NCI-H146 treated with DMSO at 0.1 percent for 48 hours (cell line): Measurements from ENCODE around the gene ZNF576.
"Not testable (repeated sequence)": the region's sequence is repeated elsewhere in the genome, so short reads cannot be mapped to it uniquely, and the experiment has no call there.

Experiments used
- DNase-seq: peaks from one replicate; lab custom pipeline; 2025; ENCODE audit not compliant: unreplicated experiment; lab: John Stamatoyannopoulos, UW

The ZNF576 gene

DNA sequence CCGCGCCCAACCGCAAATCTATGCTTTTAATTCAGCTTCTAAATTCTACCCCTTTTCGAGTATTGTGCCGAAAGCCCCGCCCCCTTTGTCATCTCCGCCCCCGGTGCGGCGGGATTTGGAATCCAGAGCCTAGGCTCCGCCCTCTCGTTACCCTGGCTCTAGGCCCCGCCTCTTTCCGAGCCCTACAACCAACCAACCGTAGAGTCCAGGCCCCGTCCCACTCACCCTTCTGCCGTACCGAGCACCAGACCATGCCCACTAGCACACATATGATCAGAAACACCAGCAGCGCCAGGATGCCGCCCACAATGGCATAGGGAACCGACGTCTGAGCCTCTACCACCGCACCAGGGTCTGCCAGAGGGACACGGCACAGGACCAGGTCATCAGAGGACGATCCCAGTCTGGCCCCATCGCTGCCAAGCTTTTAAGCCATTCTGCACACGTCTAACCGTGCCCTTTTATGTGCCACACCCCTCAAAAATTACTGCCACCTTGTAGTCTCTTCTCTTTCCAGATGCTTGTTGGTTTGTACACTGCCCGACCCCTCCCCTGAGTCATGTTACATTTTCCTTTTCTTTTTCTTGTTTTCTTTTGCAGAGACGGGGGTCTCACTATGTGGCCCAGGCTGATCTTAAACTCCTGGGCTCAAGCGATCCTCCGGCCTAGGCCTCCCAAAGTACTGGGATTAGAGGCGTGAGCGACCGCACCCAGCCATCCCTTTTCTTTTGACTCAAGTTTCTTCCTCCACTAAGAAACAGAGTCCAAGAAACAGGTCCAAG, 27.7 kb downstream of the ZNF576 start:
- DNase-seq: no peak

DNA sequence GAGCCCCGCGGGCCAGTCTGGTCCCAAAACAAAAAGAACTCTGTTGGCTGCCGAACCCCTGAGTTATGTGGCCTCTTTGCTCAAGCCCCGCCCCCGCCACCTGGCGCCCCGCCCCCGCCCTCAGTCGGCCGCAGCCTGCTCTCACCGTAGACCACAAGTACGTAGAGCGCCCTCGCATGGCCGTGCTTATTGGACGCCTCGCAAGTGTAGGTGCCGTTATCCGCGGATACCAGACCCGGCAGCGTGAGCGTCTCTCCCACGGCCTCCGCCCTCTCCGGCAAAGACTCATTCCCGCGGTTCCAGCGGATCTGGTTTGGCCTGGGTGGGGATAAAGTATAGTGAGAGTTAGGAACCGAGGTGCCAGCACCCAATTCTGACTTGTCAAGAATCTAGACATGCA, 28.5 kb downstream of the ZNF576 start:
- no peak for DNase-seq

DNA sequence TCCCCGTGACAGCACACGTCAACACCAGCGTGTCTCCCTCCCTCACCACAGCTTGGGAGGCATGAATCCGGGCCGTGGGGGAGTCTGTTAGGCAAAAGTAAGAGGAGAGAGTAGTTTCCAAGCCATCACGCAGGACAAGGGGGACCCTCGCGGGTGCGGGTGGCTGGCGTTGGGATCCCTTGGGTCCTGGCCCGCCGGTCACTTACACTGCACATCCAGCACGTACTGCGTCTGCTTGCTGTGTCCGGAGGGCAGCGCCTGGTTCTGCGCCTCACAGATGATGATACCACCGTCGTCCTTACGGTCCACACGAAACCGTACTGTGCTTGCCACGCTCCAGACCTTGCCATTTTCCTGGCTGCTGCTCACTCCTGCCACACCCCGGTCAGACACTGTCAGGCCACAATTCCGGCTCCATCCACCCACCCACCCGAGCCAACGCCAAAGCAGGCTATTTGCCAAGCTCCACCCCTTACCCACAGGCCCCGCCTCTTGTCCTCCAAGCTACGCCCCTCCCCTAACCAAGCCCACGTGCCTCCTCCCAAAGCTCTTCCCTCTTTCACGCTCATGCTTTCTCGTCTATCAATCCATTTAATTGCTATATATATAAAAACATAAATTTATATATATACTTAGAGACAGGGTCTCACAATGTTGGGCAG, 29.7 kb downstream of the ZNF576 start:
- no peak for DNase-seq

DNA sequence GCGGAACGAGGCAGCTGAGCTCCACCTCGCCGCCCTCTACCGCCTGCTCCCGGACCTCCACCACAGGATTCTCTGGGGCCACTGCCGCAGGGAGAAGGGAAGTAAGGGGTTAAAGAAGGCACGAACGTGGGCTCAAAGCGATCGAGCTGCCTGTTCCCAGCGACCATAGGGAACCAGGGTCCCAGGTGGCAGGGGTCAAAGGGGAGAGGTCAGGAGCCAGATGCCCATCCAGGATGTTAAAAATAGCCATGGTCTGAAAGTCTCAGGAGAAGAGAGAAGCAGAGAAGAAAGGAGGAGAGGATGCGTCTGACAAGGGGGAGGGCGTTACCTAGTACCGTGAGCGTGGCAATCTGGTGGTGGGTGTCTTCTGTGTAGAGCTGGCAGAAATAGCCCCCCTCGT, 30.4 kb downstream of the ZNF576 start:
- DNase-seq: no peak

DNA sequence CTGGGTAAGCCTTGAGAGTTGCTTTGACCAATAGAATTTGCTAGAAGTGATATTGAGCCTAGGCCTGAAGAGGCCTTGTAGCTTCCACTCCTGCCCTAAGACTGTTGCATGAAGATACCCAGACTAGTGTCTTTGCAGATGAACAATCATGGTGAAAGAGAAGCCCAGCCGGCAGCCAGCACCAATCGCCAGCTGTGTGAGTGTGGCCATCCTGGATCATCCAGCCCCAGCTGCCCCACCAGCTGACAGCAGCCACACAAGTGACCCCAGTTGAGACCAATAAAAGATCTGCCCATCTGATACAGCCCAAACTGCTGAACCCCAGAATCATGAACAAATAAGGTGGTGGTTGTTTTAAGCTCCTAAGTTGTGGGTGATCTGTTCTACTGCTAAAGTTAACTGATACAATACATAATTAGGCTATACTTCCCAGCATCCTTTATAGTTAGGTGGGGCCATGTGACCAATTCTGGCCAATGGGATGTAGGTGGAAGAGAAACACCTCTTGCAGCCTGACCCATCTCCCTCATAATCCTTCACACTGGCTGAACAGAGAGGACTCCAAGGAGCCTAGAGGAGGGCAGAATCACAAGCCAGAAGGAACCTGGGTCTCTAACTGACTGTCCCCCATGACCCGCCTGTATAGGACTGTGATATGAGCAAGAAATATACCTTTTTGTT, 32.4 kb downstream of the ZNF576 start:
- DNase-seq: no peak

DNA sequence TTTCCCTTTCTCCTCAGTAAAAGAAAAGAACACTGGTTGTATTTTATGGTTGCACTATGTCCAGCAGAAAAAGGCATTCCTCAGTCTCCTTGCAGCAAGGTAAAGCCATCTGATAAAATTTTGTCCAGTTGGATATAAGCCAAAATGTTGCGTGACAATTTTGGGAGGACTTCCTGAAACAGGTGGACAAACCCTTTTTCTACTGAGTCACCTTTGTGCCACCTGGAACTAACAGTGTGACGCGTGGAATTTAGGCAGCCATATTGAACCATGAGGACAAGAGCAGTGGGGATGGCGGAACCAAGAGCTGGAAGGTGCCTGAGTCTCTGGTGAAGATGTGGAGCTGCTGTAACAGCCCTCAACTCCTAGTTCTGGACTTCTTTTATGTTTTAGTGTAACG, 35.1 kb downstream of the ZNF576 start:
- no peak for DNase-seq

DNA sequence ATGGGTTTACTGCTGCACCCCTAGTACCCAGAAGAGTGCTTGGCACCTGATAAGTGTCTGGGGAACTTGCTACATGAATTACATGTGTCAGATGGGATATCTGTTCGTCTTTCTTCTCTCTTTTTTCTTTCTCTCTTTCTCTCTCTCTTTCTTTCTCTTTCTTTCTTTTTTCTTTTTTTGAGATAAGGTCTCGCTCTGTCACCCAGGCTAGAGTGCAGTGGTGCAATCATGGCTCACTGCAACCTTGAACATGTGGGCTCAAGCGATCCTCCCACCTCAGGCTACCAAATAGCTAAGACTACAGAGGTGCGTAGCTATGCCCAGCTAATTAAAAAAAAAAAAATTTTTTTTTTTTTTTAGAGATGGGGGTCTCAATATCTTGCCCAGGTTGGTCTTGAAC, 37.1 kb downstream of the ZNF576 start:
- no peak for DNase-seq

DNA sequence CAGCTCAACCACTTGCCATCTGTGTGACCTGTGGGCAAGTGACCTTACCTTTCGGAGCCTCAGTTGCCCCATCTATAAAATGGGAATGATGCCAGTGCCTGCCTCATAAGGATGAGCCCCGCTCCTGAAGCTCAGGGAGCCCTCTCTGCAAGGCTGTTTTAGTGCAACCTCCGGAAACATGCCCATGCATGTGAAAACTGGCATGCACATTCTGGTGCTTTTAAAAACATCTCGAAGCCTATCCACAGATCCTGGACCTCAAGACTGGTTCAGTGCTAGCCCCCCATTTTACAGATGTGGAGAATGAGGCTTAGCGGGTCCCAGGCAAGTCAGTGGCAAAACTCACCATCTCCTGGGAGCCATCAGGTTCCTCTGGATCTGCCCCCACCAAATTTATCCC, 37.7 kb downstream of the ZNF576 start:
- no peak for DNase-seq

DNA sequence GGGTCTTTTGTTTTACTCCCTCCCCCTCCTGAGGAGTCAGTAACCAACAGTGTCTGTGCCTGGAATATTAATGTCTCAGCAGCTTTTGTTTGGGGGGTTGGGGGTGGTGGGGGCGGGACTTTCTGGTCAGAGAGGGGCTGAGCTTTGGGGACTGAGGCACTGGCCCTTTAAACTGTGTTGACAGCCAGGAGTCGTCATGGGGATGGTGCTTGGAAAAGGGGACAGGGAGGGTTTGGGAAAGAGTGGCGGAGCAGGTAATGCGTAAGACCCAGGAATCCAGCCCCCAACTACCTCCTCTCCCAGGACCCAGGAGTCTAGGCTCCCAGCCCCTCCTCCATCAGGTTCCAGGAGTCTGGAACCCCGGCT, 38.1 kb downstream of the ZNF576 start:
- no peak for DNase-seq

DNA sequence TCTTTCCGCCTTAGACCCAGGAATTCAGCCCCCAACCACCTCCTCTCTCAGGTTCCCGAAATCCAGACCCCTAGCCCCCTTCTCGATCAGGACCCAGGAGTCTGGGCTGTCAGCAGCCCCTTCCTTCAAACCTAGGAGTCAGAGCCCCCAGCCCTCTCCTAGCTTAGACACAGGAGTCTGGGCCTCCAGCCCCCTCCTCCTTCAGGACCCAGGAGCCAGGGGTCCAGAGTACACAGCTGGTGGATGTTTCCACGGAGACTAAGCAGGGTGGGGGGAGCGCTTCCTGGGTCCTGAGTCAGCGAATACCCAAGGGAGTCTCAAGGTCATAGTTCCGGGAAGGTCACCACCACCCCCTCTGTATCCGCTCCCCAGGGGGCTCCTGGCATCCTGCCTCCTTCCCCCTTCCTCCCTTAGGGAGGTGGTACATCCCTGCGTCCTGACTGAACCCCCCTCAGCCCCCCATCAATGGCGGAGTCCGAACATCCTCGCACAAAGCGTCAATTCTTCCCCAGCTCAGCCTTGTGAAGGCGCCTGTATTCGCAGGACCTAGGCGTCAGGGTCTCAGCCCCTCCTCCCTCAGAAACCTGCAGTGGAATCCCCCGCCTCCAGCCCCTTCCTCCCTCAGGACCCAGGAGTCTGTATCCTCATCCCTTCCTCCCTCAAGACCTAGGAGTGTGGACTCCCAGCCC, 38.6 kb downstream of the ZNF576 start:
- no peak for DNase-seq

DNA sequence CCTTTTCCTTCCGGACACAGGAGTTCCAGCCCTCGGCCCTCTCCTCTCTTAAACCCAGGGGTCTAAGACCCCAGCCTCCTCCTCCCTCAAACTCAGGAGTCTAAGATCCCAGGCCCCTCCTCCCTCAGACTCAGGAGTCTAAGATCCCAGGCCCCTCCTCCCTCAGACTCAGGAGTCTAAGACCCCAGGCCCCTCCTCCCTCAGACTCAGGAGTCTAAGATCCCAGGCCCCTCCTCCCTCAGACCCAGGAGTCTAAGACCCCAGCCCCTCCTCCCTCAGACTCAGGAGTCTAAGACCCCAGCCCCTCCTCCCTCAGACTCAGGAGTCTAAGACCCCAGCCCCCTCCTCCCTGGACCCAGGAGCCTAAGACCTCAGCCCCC, 39.2 kb downstream of the ZNF576 start:
- DNase-seq: not testable (repeated sequence)

DNA sequence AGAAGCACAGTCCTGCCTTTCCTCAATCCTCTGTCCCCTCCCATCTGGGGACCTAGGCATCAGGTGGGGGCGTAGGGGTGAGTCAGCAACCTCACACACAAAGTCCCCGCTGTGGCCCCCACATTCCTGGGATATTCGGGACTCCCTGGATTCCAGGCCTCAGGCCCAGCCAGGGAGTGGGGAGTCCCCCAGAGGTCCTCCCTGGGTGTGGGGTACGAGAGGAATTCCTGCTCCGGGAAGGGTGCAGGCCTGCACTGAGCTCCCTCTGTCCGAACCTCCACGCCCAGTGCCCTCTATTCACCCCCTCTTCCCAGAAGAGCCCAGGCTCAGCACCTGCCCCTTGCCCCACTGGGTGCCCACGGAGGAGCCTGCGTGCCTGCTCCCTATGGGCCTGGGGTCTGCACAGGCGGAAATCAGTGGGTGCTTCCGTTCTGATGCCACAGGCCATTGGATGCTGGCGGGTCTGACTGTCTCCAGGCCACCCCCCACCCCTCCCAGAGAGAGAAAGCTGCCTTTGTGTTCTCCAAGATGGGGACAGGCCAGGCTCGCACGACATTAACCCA, 39.8 kb downstream of the ZNF576 start:
- DNase-seq: no peak

DNA sequence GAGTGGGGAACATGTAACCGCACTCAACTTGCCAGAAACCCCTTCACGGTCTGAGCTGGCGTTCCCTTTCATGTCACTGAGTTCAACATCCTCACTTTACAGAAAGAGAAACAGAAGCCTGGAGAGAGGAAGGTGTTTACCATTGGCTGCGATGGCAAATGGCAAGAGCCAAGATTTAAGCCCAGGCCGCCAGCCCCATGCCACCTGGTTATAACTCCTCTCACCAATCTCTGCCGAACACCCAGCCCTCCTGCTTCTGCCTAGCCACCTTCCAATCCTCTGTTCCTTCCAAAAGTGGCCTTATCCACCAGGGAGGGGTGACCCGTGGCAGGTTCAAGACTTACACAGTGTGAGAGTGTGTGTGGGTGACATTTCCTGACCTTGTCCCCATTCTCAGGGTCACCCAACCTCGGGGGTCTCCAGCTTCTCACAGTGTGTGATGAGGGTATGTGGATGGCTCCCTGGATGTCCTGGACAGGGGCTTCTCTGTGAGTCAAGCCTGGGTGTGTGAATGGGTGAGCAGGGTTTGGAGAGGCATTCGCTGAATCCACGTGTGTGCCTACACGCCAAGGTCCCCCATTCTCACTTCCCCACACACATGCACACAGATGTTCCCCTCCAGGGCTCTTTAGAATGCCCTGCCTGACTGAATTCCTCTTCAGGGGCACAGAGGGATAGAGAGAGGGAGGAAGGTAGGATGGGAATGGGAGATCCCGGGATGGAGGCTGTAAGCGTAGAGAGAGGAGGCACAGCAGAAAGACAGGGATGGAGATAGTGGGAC, 42.0 kb downstream of the ZNF576 start:
- no peak for DNase-seq

DNA sequence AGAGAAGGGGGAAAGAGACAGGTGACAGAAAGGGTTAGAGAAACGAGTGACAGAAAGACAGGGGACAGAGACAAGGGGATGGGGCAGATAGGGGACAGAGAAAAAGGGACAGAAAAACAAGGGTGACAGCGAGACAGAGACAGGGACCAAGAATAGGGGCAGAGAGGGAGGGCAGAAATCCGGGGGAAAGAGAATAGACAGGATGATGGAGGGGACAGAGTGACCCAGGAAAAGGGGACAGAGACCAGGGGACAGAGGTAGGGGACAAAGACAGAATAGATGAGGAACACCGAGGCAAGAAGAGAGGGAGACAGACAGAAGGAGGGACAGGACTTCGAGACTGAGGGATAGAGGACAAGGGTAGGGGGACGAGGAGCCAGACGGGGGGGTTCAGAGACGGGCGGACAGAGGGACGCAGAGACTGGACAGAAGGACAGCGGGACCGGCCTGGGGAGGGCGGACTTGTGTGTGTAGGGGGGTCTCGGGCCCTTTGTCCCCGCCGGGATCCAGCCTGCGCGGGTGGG, 42.7 kb downstream of the ZNF576 start:
- no peak for DNase-seq

DNA sequence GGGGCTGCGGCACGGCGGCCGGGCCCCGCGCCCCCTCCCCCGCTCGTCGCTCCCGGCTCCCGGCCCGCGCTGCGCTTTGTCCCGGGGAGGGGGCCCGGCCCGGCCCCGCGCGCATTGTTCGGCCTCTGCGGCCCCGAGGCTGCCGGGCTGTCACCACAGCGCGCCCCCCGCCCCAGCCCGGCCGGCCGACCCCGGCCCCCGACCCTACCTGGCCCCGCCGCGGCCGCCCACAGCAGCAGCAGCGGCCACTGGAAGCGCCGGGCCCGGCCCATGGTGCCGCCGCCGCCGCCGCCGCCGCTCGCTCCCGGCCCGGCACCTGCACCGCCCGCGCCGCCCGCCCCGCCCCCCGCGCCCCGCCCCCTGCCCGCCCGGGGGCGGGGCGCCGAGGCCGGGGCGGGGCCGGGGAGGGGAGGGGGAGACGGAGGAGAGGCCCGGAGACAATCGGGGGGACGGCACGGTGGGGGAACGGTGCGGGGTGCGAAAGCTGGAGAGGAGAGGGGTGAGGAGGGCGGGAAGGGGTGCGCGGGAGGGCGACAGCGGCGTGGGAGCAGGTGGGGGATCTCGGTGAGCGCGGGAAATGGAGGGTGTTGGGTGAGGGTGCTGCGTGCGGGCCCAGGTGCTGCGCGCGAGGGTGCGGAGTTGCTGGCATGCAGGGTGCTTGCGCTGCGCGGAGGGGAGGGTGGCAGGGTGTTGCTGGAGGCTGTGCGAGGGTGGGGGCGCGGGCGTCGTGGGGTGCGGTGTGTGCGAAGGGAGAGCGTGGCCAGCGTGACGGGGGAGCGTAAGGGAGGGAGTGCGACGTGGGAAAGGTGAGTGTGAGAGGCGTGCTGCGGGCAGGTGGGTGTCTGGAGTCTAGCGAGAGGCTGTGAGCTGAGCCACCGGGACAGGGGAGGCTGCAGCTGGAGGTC, 43.4 kb downstream of the ZNF576 start, which contains the start of gene CADM4:
TSS of gene CADM4 (minus strand) at position 332 of the 905 bp plus-strand sequence. CDS start at position 272, 60 bp downstream.
- DNase-seq: peak; percentile 27

DNA sequence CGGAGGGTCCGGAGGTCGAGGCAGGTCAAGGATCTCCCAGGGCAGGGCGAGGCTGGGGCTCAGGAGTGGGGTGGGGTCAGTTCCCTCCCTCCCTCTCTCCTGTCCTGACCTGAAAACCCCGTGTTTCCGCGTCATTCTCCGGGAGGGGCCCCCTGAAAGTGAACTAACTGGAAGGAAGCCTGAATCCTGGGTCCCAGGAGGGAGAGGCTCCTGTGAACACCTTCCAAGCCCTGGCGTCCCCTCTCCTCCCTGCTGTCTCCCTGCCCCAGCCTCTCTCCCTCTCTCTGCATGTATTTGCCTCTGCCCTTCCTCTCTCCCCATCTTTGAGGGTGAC, 44.0 kb downstream of the ZNF576 start:
- DNase-seq: no peak

DNA sequence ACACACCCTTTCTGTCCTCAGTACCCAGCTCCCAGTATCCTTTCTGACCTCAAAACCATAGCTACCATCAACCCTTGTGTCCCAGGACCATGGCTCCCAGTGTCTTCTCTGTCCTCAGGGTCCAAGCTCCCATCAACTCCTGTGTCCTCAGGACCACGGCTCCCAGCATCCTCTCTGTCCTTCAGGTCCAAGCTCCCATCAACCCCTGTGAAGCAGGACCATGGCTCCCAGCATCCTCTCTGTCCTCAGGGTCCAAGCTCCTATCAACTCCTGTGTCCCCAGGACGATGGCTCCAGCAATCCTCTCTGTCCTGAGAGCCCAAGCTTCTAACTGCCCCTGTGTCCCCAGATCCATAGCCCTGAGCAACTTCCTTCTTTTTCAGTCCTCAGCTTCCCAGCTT, 44.9 kb downstream of the ZNF576 start:
- no peak for DNase-seq

DNA sequence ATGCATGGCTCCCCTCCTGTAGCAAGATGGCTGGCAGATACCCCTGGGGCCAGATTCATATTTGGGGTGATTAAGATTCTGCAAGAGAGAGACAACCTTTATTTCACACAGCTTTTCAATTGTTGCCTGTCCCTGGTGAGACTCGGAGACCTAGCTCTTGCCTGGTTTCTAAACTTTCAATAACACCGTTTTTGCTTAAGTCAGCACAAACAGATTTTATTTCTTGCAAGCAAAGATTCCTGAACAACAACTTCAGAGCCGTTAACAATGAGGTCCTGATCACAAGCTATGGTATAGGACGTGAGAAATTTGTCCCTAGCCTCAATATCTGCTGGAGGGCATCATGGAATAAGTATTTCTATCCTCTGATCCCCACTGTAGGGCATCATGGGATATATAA, 46.1 kb downstream of the ZNF576 start:
- no peak for DNase-seq

DNA sequence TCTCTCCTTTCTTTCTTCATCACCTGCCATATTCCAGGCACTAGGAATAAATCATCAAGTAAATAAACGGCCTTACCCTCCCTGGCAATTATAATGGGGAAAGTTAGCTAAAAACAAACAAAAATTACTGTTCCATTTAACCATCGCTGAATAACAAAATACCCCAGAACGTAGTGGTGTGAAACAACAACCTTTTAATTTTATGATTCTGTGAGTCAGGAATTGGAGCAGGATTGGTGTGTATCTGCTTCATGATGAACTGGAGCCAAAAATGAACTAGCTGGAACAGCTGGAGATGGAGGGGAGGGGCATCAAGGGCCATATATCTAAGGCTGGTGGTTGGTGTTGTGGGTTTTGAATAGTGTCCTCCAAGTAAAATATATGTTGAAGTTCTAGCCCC, 46.9 kb downstream of the ZNF576 start:
- no peak for DNase-seq
